T-helper 1 cell (primary cell): ENCODE data around the gene NELFB.

ENCODE experiments used
- DNase-seq, 5 donors: peaks; one replicate each; pipeline ENCODE4 v3.0.0-alpha.2; 2012 to 2020

The NELFB gene

GRCh38 chr9:137281345-137282116 is 26.4 kb downstream of the NELFB start:
- no peak for DNase-seq

DNA sequence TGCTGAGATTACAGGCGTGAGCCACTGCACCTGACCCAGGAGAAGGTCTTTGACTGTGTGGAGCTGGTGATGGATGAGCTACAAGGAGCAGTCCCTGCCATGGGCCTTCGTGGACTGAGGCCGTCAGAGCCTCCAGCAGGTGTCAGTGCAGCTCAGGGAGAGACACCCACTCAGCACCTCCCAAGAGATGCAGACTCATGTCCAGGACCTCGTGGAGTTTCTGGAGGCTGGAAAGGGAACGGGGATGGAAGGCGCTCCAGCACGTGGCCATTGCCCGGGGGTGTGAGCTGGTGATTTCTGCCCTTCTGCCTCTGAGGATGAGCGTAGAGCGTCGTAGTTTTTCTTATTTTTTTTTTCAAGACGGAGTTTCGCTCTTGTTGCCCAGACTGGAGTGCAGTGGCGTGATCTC is 31.9 kb downstream of the NELFB start:
- no peak for DNase-seq

DNA sequence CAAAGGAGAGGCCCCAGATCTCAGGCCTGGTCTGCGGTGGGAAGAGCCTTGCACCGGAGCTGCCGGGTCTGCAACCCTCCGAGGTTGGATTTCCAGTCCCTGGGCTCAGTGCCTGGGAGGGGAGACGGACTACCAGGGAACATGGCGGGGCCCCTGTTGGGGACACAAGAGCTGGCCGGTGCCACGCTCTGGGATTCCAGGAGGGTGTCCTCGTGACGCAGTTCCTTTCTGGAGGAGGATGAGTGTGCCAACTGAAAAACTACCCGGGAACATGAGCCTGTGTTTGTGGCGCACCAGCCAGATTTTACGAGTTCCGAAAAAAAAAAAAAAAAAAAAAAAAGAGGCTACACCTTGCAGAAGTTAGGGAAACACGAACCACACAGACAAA is 38.0 kb downstream of the NELFB start:
- DNase-seq: no peak

DNA sequence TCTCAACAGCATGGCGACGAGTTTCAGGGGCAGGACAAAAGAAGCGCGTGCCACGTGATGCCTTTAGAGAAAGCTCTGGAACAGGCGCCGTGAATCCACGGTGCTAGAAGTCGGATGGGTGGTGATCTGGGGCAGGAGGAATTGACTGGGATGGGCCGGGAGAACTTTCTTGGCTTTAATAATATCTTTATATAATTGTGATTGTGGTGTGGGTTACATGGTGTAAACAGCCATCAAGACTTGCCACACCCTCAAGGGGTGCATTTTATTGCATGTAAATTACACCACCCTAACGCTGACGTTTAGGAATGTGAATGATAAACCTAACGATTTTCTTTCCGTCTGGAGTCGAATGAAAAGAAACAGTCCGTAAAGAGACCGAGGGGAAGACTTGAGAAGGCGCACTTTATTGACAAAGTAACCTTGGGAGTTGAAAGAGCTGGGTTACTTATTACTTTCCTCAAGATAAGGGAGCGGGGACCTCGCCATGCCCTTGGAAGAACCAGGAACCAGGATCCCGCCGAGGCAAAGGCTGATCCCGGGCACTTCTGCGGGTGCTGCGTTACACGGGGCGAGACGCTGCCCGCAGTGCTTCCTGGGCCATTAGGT is 38.5 kb downstream of the NELFB start:
- no peak for DNase-seq

DNA sequence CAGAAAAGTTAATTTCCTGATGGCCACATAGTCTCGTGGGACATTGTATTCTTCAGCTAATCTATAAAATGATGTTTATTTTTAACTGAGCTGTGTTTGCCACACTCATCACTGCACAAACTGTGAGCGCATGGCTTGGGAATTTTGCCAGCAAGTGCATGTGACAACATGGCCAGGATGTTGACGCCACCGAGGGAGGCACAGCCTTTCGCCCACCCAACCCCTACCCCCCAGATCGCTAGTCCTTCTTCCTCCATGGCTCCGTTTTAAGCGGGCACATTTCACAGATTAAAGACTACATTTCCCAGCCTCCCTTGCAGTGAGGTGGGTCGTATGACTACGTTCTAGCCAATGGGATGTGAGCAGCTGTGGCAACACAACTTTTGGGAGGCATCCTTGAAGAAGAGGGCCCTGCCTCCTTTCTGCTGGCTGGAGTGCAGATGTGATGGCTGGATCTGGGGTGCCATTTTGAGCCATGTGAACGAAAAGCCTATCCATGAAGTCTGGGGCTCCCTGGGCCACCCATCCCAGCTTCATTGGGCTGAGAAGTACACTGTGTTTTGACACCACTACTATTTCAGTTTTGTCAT is 39.1 kb downstream of the NELFB start:
- peak in 1 of 5 donors; percentile 9 for DNase-seq

DNA sequence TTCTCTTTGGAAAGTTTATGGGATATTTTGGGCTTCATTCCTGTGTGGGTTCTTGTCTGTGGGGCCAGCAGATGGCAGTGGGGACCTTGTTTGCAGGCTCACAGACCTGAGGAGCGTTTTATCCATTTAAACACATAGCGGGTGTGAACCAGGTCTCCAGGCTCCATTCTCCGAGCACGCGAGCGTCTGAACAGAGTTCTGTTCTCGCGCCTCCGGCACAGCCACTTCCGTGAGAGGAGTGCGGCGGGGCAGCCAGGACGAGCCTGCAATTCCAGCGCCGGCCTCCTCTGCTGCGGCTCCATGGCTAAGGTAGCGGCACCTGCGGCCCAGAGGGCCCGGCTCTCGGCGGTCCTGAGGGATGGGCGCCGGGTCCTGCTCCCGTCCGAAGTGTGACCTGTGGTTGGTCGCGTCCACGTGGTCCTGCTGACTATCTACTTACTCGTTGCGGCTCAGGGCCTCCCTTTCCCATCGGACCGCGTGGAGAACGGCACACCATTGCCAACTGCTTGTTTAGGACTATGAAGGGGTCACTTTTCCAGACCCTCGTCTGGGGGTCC is 39.6 kb downstream of the NELFB start:
- peak in 1 of 5 donors; percentile 10 for DNase-seq

DNA sequence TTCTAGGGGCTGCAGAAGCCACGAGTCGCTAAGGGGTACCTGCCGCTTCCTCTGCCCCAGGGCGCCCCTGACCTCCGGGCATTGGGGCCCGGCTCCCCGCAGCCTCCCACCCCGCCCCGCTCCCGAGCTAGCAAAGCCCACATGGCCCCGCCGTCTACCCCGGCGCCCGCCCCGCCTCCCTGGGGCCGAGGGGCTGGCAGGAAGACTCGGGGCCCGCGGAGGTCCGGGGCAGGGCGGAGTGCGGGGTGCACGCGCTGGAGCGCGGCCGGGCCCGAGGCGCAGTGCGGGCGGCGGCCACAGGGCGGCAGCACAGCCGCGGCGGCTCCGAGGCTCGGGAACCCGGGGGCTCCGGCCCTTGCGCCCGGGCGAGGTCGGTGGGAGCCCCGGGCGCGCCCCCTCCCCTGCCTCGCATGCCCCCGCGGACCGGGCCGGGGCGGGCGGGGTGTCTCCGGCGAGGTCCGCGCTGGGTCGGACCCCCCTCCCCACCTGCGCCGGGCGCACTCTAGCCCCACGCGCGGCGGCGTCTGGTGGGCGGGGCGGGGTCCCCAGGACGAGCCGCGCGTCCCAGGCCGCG is 40.2 kb downstream of the NELFB start:
- peak in 2 of 5 donors; percentile 10 to 46 for DNase-seq

DNA sequence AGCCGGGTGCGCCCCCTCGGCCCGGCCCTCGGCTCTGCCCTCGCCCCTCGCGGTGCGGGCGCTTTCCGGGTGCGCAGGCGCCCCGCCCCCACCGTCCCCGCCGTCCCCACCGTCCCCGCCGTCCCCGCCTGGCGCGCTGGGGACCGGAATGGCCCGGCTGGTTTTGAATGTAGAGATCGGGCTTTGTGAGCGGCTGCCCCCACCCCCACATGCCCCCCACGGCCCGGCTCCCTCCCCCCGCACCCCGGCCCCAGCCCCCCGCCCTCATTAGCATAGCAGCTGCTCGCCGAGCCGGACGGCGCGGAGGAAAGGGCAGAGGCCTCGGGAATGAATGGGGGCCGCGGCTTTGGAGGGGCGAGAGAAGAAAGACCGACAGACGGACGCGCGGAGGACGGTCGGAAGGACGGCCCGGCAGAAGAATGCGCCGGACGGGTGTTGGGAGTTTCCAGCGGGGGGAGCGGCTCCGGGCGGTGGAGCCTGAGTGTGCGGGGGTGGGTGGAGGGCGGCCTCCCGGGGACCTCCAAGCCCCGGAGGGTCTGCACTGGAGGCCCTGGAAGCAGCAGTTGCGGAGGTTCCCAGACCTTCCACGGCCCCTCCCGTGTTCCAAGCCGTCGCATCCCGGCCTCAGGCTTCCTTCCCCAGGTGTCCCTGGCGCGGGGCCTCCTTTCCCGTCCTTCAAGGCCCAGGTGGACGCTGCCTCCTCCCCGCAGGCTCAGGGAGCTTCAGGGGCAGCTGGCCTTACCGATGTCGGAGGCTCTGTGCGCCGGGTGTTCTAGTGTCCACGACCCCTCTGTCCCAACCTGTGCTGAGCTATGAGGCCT is 40.9 kb downstream of the NELFB start:
- peak in 1 of 5 donors; percentile 10 for DNase-seq

DNA sequence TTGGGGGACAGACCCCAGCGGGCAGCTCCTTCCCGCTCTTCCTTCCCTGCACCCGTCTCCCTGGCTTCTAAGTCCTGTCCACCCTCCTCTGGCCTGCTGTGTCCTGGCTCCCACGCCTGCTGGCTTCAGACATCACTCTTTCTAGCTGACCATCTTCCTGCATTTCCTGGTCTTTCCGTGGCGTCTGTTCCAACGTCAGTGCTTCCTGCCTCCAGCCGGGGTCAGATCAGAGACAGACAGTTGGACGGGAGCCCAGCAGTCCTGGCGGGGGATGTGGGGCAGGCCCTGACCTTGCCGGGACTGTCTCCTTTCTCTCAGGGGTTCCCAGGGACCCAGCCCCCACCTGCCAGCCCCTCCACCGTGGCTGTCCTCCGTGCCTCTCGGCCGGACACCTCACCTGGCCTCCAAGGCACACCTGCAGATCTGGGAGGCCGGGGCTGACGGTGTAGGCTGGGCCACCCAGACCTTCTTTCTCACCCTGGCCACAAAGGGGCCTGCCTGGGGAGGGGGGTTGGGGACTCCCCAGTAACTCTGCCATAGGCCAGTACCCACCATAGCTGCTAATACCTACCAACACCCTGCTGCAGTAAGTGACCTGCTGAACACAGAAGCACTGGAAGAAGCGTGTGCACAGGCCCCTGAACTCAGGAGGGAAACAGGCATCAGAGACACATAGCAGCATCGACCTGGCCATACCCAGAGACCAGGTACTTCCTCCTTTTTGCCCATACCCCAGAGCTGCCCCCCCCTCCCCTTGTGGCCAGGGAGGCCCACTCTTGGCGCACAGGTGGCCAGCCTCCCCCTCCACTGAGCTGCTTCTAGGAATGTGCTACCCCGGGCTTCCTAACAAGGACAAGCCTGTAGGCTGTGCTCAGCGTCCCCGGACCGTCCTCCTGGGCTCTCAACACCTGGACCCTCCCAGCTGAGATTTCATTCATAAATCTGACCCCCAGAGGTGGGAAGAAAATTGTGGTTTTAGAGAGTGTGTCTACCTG is 41.8 kb downstream of the NELFB start:
- no peak for DNase-seq

DNA sequence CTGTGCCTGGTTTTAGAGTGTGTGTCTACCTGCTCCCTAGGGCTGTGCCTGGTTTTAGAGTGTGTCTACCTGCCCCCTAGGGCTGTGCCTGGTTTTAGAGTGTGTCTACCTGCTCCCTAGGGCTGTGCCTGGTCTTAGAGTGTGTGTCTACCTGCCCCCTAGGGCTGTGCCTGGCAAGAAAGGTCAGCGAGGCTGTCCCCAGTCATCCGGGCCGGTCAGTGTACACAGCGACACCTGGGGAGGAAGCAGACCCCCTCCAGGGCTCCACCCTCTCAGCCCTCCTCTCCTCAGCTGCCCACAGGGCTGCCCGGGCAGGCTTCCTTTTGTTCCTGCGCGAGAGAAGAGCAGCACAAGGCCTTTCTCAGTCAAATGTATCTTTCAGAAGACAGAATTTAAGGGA is 42.8 kb downstream of the NELFB start:
- no peak for DNase-seq

DNA sequence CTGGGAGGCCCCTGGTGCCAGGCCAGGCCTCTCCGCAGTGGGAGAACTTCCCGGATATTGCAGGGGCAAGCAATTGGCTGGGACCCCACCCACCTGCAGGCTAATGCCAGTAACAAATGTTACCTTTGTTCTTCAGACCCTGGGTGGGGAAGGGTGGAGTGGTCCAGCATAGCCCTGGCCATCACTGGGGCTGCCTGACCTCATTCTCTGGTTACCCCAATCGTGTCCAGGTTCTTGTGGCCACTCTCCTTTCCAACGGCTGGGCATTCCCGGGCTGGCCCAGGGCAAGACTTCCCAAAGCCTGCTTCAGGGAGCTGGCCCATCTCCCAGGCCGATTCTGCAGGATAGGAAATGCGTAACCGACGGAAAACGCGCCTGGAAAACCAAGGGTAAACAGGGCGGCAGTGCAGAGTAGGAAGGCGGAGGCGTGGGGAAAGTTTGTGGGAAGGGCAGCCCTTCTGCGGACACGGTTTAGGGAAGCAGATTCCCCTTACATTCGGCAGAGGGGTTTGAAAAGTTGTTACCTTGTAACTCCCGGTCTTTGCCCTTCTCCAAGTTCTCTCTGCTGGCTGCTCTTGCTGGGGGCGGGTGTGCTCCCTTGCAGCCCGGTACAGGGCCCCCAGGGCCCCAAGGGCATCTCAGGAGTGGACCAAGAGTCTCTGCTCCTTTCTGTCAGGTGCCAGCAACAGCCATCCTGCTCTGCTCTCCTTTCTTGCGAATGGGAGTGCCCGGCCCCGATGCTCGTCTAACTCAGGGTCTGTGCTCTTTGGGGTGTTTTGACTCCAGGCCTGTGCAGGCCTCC is 43.5 kb downstream of the NELFB start:
- DNase-seq: no peak

DNA sequence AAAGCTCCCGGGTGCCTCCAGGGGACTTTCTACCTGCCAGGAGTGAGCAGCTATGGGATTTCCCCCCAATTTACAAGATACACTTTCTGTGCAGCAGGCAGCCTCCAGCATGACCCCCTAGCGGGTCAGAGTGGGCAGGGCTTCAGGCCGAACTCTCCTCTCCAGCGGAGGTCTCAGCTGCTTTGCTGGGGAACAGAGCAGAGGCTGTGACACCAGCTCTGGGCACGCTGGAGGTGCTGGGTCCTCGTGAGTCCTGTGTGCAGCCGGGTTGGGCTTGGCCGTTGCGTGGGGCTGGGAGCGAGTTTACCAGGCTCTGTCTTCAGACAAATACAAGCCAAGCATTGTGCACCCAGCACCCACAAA is 44.1 kb downstream of the NELFB start:
- no peak for DNase-seq

DNA sequence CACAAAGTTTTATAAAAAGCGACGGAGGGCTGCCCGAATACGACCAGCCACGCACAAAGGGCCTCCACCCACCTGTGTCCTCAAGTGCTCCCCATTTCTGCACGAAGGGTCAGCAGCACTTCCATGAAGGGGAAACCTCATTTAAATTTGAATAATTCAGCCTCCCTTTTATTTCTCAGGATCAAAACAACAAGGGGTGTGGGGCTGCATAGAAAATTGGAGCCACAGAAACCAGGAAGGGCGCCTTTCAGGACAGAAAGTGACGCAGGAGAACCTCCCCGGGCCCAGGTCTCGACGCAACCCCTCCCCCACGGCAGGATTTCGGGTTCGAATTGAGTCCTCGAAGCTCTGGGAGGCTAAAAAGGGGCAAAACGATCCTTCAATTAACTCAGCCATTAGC is 44.8 kb downstream of the NELFB start:
- no peak for DNase-seq

GRCh38 chr9:137300567-137301080 is 45.5 kb downstream of the NELFB start:
- DNase-seq: no peak

DNA sequence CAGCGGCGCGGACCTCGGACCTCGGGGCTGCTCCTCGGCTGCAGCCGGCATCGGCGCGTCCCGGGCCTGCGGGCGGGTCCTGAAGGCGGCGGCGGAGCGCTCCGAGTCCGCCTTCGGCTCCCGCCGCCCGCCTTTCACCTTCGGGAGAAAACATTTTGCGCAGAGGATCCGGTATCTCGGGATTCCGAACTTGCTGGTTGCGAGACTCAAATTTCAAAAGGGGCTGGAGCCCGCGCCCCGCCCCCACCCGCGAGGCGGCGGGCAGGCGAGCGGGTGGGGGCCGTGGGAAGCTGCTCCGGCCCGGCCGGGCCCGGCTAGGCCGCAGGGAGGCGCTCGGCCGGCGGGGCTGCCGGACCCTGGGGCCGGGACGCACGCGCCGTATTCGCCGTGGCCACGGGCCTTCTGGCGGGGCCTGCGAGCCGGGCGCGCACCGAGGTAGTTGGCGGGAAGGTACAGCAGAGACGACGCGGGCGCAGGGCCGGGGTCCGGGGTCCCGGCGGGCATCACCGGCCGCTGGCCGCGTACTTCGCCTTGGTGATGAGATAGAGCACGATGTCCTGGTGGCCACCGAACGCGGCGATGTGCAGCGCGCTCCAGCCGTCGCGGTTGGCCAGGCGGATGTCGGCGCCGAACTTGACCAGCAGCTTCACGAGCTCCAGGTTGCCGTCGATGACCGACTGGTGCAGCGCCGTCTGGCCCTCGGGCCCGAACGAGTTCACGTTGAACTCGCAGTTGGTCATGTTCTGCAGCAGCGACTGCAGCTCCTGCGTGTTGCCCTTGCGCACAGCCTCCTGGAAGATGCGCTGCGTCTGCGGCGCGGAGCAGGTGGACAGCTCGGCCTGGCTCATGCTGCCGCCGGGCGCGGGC is 46.2 kb downstream of the NELFB start:
- DNase-seq: peak in 2 of 5 donors; percentile 6 to 15

- DNase-seq: peak; percentile 79 to 89 (median 86)
Measured at GRCh38 chr9:137302118-137302448, 47.0 kb downstream of the NELFB start, which contains the start of gene NRARP. NRARP (minus strand) TSS chr9:137302271; CDS start chr9:137301928, 343 bp downstream.

DNA sequence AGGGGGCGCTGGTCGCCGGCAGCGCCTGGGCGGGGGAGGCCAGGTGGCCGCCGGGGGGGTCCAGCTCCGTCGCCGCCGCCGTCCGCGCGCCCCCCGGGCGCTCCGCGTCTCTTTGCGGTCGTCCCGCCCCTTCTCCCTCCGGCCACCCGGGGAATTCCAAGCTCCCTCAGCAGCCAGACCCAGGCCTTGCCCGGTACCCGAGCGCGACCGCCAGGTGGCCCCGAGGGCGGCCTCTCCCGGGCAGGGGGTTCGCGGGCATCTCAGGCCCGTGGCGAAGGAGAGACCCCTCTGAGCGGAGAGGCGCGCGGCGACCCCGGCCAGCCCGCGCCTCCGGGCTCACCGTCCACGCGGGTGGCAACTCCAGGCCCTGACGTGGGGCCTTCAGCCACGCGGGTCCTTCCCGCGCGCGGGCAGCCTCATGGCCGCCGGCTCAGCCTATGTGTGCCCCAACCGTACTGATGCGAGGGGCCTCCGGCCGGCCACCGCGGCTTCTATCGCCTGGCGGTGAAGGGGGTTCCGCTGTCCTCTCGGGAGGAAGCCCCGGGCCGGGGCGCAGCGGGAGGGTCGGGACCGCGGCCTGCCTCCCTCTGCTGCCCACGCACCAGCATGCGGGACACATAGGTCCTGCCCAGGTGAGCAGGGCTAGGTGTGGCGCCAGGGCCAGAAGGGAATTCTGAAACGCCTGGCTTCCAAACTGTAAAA is 47.5 kb downstream of the NELFB start:
- DNase-seq: no peak

GRCh38 chr9:137303151-137303892 is 48.2 kb downstream of the NELFB start:
- DNase-seq: peak in 1 of 5 donors; percentile 8
